HS-27A (cell line): ENCODE data around the gene NUP205.
A peak's percentile ranks its signal among the peaks of the same experiment; 100 is the strongest.

ENCODE experiments used
- DNase-seq: peaks from one replicate; pipeline ENCODE4 v3.0.0-alpha.2; 2012; ENCODE audit warnings: low read depth, missing footprints

NUP205 gene

DNA sequence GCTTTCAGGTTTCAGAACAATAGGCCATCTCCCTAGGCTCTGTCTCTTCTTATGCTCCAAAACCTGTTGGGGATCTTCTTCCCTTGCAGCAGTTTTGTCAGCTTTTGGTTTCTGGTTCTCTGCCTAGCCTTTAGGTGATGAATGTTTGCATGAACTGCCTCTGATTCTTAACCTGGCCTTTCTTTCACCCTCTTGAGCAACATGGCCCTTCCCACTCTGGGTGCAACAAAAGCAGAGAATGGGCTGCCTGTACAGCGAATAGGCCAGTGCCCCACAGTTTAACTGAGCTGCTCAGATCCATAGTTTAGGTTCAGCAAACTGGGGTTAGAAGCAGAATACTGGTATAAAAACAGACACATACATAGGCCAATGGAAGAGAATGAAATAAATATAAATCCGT is 18.1 kb upstream of the NUP205 start:
- DNase-seq, result no peak

DNA sequence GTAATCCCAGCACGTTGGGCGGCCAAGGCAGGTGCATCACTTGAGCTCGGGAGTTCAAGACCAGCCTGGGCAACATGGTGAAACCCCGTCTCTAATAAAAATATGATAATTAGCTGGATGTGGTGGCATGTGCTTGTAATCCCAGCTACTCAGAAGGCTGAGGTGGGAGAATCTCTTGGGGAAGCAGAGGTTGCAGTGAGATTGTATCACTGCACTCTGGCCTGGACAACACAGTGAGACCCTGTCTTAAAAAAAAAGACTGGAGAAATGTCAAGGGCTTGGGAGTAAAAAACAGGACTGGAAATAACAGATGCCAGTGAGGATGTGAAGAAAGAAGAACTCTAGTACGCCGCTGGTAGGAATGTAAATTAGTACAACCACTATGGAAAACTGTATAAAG is 16.7 kb upstream of the NUP205 start:
- DNase-seq, result no peak

DNA sequence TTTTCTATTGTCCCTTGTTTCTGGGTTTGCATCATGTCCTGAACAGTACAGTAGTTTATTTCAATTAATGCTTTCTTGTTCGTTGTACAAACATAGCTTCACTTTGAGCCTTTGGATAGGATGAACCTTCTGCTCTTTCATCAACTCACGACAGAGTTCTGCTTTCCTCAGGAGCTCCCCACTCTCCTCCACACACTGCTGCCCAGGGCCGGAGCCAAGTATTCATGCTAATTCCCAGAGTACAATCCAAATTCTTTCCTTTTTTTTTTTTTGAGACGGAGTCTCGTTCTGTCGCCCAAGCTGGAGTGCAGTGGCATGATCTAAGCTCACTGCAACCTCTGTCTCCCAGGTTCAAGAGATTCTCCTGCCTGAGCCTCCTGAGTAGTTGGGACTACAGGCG is 7.5 kb upstream of the NUP205 start:
- DNase-seq, result no peak

DNA sequence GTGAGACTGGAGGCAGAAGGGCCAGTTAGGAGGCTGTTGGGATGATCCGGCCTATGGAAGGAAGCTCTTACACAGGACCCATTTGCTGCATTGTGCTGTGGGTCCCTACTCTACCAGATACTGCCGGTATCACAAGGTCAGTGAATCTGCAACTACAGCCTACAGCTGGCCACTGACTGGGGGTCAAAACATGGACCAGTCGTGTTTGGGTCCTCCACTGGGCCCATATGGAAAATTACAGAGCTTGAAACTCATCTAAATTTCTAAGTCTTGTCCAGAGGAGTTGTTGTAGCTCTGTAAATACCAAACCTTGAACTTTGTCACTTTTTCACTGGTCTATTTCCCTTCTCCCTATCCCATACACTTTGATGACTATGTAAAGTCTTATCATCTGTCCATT is 5.6 kb upstream of the NUP205 start:
- DNase-seq, result no peak

DNA sequence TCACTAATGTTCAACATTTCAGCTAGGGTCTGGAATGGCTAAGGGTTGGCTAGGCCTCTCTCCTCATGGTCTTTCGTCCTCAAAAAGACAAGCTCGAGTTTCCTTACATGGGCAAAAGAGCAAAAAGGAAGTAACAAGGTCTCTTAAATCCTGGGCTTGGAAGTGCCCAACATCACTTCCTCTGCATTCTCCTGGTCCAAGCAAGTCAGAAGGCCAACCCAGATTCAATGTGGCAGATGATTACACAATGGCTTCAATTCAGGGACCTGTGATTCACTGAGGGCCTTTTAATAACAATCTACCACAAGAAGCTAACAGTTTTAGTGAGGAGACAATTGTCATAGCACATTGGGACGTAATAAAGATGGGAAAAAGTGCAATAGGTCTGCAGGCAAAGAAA is 4.4 kb upstream of the NUP205 start:
- no peak for DNase-seq

- peak; percentile 27 for DNase-seq
Observed at GRCh38 chr7:135558337-135558767, 635 bp downstream of the NUP205 start.

GRCh38 chr7:135558881-135559280 is 1.2 kb downstream of the NUP205 start:
- no peak for DNase-seq

GRCh38 chr7:135560631-135561030 is 2.9 kb downstream of the NUP205 start:
- no peak for DNase-seq

- no peak for DNase-seq
Observed at GRCh38 chr7:135562720-135563119, 5.0 kb downstream of the NUP205 start.

- no peak for DNase-seq
Observed at GRCh38 chr7:135571834-135572233, 14.1 kb downstream of the NUP205 start.

GRCh38 chr7:135573541-135573940 is 15.8 kb downstream of the NUP205 start:
- no peak for DNase-seq

DNA sequence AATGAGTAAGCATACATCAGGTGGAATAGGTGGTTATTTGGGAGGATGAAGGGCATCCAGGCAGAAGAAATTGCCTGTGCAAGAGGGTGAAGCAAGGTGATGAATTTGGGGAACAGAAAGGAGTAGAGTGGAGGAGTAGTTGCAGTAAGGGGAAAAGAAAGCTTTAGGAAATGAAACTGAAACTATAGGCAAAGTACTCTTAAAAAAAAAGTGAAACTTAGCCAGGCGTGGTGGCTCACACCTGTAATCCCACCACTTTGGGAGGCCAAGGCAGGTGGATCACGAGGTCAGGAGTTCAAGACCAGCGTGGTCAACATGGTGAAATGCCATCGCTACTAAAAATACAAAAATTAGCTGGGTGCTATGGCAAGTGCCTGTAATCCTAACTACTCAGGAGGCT is 17.6 kb downstream of the NUP205 start:
- DNase-seq, result no peak

DNA sequence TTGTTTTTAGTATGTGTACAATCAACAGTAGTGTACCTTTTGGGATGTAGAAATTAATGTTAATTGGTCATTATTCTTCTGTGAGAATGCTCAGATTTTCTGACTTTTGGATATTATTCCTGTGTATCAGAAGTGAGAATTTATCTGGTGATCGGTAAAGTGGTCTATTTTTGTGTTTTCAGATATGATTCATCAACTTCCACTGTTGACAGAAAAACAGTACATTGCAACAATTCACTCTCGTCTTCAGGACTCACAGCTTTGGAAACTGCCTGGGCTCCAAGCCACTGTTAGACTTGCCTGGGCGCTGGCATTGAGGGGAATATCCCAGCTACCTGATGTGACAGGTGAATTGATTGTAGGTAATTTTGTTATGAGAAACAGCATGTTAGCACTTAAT is 20.9 kb downstream of the NUP205 start:
- DNase-seq, result no peak

GRCh38 chr7:135584362-135585353 is 26.9 kb downstream of the NUP205 start:
- DNase-seq, result no peak

DNA sequence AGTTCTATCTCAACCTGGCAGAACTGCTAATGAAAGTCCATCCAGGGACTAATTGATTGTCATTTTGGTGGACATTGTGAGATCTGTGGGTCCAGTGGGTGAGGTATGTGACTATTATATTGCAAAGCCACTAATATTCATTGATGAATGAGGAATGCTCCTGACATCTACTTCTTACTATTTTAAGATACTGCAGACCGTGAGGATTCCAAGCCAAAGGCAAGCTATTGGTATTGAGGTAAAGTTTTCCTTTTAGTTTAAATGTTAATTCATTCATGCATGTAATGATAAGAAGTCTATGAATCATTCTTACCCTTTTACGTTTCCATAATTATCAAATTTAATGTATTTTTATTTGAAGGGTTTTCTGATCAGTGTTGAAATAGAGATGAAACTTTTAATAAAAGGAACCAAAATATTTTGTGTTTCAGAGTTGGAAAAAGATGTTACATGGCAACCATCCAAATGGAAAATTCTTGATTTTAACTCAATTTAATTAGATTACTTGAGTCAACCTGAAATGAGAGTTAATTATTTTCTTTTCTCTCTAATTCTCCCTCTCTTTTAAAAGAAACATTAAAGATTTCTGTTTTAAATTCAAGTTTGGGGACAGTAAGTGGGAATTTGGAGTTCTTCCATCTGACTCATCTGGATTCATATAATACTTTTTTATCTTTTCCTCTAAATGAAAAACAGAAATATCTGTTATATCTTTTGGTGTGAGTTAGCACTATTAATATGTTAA is 39.6 kb downstream of the NUP205 start:
- DNase-seq, result no peak

- no peak for DNase-seq
Observed at GRCh38 chr7:135597926-135598305, 40.2 kb downstream of the NUP205 start.

DNA sequence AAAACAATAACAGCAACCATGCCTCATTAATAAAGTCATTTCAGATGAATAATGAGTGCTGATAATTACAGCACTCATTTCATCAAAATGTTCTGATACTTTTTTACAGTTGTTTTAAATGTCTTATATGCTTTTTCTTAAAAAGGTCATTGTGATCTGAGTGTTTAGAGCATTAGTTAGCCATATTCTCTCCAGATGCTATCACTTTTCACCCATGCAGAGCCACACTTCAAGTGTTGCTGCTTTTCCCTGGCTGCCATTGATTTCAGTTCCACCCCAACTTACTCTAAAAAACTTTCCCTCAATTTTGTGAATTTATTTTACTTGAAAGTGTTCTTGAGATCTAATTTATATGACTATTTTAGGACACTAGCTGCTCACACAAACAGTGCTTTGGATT is 41.8 kb downstream of the NUP205 start:
- no peak for DNase-seq

DNA sequence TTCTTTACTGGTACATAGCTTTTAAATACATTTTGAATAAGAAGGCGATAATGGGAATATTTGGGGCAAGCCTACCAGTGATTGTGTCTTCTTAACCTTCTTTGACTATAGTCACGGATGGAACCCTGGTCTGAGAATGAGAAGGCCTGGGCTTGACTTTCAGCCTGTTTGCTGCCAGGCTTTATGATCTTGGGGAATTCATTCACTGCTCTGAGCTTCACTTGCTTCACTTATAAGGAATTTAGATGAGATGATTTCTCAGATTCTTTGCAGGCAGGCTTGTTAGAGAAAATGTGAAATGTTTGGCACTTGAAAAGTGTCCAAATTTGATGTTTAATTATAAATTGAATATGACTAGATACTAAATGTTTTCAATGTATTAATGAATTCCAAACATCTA is 42.5 kb downstream of the NUP205 start:
- no peak for DNase-seq

- DNase-seq, result no peak
Observed at GRCh38 chr7:135601182-135601581, 43.5 kb downstream of the NUP205 start.

- DNase-seq, result no peak
Observed at GRCh38 chr7:135602304-135602703, 44.6 kb downstream of the NUP205 start.

GRCh38 chr7:135616136-135616535 is 58.4 kb downstream of the NUP205 start:
- DNase-seq, result no peak

DNA sequence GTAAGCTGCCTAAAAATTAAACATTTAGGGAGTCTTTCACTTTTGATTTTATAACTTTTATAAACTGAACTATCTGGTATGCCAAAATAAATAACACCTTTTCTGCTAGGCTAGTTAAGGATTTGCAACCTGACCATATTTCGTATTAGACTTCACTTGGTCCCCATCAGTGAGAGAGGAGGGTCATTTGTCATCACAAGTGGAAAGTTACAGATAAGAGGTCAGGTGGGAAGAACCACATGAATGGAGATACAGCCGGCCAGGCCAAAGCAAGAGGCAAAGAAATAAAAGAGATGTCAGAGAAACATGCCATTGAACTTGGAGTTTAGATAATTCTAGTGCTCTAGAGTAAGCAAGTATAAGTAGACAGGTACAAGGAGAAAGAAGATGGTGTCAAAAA is 60.1 kb downstream of the NUP205 start:
- DNase-seq, result no peak

GRCh38 chr7:135618510-135618909 is 60.8 kb downstream of the NUP205 start:
- no peak for DNase-seq
